NCI-H146 treated with DMSO at 0.1 percent for 48 hours (cell line): Measurements from ENCODE around the gene TTC31.
"Not testable (repeated sequence)": the region's sequence is repeated elsewhere in the genome, so short reads cannot be mapped to it uniquely, and the experiment has no call there.

Experiments used
- DNase-seq: peaks from one replicate; lab custom pipeline; 2025; ENCODE audit not compliant: unreplicated experiment; lab: John Stamatoyannopoulos, UW

Gene TTC31

GRCh38 chr2:74482801-74483674 is at the start of gene TTC31, which contains the start of gene CCDC142:
TSS of gene TTC31 (plus strand) at chr2:74483081. CDS start at chr2:74483096, 15 bp downstream.
TSS of gene CCDC142 (minus strand) at chr2:74482998. CDS start at chr2:74482837, 161 bp downstream.
- peak; percentile 94 for DNase-seq

GRCh38 chr2:74436111-74436805 is 46.6 kb upstream of the TTC31 start:
- no peak for DNase-seq

DNA sequence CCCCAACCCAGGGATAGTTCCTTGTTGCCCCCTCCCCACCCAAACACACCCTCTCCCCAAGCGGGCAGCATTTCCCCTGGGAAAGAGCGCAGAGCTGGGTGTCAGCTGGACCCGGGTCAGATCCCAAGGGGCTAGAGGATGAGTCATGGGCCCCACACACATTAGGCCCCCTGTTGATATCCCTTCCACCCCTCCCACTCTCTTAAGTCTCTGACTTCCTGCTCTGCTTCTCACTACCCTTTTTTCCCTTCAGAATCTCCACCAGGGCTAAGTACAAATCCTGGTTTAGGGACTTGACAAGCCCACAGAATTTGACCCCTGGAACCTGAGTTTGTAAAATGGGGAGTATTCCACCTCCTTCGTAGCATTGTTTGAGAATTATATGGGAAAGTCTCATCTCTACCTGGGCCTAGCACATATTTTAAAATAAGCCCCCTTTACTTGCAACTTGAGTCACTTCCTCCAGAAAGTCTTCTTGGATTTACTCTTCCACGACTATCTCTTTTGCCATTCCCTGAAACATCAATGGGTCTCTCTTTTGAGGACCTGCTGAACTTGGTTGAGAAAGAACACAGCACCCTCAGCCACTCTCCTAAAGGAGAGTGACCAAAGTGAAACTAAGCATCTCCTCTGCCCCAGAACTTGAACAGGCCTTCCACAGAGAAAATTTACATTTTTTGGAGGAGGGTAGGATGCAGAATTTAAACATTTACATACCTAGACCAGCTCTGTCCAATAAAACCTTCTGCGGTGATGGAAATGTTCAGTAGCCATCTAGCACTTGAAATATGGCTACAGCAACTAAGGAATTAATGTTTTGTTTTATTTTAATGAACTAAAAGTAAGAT is 45.8 kb upstream of the TTC31 start:
- DNase-seq: no peak

- no peak for DNase-seq
Observed at GRCh38 chr2:74438248-74438647, 44.6 kb upstream of the TTC31 start.

GRCh38 chr2:74439373-74439772 is 43.5 kb upstream of the TTC31 start:
- DNase-seq: no peak

DNA sequence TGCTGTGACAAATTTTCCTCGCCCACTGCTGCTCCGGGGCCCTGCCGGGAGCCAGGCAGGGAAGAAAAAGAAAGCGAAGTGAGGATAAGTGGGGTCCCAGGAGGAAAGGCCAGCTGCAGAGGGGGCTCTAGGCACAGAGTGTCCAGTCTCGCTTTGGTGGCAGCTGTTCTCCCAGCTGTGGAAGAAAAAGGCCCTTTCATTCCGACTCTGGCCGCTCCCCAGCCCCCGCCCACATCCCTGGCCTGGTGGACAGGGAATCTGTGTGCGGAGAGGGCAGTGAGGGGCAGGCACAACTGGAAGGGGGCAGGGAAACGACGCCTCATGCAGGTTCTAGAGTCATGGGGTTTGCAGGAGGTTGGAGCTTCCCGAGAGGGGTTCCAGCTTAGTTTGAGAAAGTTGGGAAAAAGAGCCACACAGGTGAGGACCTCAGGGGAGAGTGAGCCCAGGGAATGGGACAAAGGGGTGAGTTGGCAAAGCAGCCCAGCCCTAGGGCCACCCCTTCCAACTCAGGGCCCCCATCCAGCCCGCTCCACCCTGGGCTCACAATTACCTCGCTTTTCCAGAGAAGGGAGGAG is 43.0 kb upstream of the TTC31 start:
- DNase-seq: no peak

- DNase-seq: peak; percentile 63
Observed at GRCh38 chr2:74440378-74441169, 42.3 kb upstream of the TTC31 start.

DNA sequence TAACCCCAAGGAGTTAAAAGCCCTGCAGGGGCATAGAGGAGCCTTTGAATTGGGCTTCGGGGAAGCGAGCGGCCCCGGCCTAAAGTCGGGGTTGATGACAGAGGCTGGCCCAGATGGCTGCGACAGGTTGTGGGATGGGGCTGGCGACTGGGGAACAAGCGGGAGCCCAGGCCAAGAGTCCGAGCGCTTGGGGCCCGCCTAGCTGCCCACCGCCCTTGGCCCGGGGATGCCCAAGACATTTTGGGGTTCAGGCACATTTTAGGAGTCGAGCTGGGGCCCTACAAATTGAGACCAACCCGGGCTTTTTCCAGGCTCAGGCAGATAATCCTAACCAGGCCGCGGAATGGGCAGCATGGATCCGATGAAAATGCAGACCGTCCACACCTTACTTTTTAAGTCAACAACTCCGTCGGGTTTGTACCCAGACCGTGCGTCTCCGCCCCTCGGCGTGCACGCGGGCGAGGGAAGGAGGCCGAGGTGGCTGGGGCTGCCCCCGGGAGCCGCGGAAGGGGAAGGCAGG is 41.7 kb upstream of the TTC31 start:
- DNase-seq: no peak

DNA sequence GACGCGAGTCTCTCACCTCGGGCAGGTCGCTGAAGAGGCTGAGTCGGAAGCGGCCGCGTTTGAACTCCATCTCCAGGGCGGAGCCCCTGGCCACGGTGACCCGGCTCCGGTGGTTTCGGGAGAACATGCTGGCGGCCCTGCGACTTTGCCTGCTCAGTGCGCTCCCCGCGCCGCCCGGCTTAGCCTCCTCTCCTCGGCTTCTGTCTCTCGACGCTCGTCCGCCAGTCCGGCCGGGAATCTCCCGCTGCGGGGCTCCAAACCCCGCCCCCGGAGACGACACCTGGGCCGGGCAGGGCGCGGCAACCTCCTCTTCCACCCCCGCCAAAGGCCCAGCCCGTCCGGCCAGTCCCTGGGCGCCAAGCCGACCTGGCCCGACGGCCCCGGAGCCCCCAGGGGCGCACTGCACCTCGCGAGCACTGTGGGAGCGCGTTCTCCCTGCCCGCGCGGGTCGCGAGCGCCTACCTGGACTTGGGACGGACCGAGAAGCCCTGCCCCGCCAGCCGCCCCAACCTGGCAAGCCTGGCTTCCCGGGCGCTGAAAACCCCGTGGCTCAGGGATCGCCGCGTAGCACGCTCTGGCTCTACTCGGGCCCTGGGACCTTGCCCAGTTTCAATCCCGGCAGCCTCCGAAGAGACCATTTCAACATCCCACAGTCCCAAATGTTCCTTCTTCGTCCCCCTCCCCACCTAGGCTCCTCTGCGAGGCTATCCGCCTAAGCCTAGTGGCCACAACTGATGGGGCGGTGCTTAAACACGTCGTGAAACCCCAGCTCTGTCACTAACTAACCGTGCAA is 41.0 kb upstream of the TTC31 start, which contains the start of gene RTKN:
TSS of gene RTKN (minus strand) at position 248 of the 793 bp plus-strand sequence. CDS start at position 127, 121 bp downstream.
- no peak for DNase-seq

GRCh38 chr2:74442483-74443297 is 40.2 kb upstream of the TTC31 start:
- not testable (repeated sequence) for DNase-seq

DNA sequence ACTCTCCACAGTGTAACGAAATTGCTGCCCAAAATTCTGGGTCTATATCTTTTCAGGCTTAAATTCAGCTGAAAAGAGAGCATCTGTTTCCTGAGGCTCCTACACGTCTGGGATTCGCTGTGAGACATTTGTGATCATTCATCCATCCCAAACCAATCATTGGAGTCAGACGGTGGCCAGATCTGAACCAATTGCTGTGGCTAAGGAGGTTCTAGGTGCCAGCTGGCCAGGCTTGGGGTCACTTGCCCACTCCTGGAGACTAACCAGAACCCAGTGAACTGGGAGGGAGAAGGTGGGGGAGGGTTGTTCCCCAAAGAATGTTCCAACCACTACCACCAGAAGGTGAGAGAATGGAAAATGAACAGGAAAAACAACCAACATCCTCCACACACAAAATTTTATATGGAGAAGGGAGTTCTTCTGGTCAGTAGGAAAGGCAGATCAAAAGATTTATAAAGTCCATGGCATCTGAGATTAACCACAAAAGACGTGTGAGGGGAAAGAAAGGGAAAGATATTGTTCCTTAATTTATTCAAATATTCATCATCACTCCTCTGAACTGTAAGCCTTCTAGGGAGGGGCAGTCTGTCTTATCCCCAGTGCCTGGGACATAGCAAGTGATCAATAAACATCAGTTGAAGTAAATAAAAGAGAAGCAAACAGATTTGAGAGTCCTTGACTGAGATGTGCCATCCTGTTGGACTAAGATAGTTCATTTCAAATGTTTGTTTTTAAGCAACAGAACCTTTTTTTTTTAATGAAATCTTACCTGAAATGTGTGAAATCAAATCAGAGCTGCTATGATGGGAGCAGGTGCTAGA is 38.2 kb upstream of the TTC31 start:
- DNase-seq: no peak

GRCh38 chr2:74447230-74447999 is 35.5 kb upstream of the TTC31 start:
- no peak for DNase-seq

GRCh38 chr2:74448771-74449170 is 34.1 kb upstream of the TTC31 start:
- DNase-seq: no peak

DNA sequence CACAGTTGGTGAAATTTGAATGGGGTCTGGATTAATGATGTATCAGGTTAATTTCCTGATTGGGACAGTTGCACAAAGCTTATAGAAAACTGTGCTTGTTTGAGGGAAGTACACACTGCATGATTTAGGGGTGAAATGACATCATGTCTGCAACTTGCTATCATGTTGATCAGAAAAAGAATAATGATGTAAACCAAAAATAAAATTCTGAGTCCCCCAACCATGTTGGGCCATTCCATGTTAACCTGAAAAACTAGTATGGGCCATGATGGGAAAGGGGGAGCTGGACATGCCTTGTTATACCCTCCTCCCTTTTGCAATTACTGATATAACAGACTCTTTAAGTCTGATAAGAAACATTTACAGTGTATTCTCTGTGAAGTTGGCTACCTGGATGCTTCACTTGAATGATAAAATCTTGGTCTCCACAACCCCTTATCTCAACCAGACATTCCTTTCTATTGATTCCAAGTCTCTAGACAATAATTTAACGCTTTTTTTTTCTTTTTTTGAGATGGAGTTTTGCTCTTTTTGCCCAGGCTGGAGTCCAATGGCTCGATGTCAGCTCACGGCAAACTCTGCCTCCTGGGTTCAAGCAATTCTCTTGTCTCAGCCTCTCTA is 32.2 kb upstream of the TTC31 start:
- no peak for DNase-seq

GRCh38 chr2:74454654-74455511 is 28.0 kb upstream of the TTC31 start, which contains the start of gene INO80B:
TSS of gene INO80B (plus strand) at chr2:74455087. CDS start at chr2:74455117, 30 bp downstream.
- peak; percentile 95 for DNase-seq
